HG03108 (cell line): ENCODE results near the gene PLEKHA6.
"Not testable (repeated sequence)": the region's sequence is repeated elsewhere in the genome, so short reads cannot be mapped to it uniquely, and the experiment has no call there.

Experiments
- ATAC-seq: cut with Tn5 transposase; IDR thresholded peaks from one replicate; pipeline ENCODE4 v1.9.1; 2021; ENCODE audit warnings: moderate library complexity; ENCODE audit not compliant: unreplicated experiment

The PLEKHA6 gene

DNA sequence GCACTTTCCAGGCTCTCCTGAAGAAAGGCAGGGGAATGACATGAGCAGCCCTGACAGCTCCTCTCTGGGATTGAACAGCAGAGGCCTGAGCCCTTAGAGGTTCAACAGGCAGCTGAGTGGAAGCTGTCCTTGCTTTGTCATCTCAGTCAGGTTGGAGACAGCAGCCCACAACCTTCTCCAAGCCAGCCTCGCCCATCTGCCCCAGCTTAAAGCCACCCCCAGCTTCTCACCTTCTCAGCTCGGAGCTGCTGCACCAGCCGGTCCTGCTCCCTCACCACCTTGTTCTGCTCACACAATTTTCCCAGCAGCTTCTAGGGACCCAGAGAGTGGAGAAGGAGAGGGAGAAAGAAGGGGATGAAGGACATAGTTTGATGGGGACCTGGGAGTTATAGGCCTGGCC is 110.8 kb downstream of the PLEKHA6 start:
- no peak for ATAC-seq

DNA sequence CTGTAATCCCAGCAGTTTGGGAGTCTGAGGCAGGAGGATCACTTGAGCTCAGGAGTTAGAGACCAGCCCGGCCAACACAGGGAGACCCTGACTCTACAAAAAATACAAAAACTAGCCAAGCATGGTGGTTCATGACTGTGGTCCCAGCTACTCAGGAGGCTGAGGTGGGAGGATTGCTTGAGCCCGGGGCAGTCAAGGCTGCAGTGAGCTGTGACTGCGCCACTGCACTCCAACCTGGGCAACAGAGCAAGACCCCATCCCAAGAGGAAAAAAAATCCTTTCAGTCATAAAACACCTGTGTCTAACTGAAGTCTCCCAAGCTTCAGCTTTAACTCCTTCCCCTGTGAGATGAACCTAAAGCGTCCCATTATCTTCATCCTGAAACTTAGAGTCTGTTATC is 112.9 kb downstream of the PLEKHA6 start:
- no peak for ATAC-seq

DNA sequence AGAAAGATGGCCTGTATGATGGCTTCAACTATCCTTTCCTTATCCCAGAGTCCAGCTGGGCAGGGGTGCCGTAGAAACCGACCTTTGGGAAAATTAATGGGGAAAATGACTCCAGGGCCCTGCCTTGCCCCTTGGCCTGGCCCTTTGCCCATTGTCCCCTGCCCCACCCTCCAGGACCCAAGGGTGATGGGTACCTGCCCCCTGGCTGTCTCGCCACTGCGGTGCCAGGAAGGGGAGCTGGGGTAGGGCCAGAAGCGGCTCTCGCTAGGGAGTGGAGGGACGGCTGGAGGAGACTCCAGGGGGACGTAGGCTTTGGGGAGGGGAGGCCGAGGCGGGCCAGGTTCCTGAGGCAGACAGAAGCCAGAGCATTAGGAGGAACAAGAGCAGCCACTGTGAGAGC is 116.8 kb downstream of the PLEKHA6 start:
- no peak for ATAC-seq

DNA sequence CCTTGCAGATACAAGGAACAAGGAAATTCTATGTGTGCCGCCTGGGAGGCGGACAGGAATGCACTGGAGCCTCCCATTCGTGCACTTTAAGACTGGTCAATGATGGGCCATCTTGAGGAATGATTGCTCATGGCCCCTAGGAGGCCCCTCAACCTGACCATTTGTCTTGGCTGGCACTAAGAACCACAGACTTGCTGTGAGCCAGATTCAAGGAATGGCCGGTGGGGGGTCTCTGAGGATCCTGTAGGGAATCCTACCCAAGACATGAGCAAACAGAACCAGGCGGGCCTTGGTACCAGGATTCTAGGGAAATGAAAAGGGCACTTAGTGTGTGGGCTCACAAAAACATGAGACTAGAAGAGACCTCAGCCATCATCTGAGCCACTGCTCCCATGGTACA is 117.8 kb downstream of the PLEKHA6 start:
- no peak for ATAC-seq

DNA sequence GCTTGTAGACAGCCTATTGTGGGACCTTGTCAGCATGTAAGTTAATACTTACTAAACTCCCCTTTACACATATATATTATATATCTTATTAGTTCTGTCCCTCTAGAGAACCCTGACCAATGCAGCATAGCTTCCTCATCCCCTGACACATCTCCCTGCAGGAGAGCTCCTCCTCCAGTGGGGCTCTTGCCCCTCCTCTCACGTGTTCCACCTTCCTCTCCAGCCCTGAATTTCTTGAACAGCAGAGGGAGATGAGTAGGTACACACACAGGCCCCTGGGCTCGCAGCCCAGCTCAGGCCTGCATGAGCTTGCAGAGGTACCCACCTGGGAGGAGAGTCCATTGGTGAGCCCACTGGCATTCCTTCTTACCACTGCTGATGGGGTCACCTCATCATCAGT is 118.7 kb downstream of the PLEKHA6 start:
- ATAC-seq: no peak

DNA sequence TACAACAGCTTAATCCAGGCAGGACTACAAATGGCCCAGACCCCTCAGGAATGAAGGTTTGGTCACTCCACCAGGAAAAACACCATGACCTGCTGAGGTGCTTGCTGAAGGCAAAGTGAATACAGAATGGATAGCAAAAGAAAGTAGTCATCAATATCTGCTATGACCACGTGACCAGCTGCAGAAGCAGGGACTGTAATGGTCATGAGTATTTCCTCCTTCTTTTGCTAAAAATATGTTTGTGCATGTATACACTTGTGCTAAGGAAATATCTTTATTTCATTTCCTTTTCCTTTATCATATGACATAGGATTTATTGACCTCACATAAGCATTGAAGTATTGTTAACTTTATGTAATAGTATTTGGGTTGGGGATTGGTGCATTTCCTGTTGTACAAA is 119.5 kb downstream of the PLEKHA6 start:
- ATAC-seq: no peak

DNA sequence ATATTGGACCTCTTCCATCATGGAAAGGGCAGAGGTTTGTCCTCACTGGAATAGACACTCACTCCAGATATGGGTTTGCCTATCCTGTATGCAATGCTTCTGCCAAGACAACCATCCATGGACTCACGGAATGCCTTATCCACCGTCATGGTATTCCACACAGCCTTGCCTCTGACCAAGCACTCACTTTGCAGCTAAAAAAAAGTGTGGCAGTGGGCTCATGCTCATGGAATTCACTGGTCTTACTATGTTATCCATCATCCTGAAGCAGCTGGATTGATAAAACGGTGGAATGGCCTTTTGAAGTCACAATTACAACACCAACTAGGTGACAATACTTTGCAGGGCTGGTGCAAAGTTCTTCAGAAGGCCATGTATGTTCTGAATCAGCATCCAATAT is 120.3 kb downstream of the PLEKHA6 start:
- not testable (repeated sequence) for ATAC-seq

DNA sequence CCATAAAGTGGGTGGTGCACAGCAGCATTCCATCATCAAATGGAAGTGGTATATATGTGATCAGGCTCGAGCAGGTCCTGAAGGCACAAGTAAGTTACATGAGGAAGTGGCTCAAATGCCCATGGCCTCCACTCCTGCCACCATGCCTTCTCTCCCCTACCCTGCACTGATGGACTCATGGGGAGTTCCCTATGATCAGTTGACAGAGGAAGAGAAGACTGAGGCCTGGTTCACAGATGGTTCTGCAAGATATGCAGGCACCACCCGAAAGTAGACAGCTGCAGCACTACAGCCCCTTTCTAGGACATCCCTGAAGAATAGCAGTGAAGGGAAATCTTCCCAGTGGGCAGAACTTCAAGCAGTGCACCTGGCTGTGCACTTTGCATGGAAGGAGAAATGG is 121.2 kb downstream of the PLEKHA6 start:
- not testable (repeated sequence) for ATAC-seq

DNA sequence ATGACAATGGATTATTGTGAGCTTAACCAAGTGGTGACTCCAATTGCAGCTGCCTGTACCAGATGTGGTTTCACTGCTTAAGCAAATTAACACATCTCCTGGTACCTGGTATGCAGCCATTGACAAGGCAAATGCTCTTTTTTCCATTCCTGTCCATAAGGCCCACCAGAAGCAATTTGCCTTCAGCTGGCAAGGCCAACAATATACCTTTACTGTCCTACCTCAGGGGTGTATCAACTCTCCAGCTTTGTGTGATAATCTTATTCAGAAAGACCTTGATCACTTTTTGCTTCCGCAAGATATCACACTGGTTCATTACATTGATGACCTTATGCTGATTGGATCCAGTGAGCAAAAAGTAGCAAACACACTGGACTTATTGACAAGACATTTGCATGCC is 122.2 kb downstream of the PLEKHA6 start:
- not testable (repeated sequence) for ATAC-seq

DNA sequence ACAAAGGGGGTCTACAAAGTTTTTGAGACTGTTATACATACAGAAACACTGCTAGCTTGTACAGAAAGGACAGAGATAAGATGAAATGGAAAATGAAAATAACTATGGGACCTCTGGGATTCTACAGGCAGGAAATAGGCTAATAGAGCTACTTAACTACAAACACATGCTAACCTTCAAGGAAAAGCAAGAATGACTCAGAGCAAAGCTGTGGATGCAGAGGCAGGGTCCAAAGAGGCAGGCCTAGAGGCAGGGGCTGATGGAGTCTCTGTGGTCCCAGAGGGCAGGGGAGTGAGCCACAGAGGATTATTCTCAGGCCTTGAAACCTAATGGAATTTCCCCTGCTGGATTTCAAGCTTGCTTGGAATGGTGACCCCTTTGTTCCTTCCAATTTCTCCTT is 127.2 kb downstream of the PLEKHA6 start:
- no peak for ATAC-seq

DNA sequence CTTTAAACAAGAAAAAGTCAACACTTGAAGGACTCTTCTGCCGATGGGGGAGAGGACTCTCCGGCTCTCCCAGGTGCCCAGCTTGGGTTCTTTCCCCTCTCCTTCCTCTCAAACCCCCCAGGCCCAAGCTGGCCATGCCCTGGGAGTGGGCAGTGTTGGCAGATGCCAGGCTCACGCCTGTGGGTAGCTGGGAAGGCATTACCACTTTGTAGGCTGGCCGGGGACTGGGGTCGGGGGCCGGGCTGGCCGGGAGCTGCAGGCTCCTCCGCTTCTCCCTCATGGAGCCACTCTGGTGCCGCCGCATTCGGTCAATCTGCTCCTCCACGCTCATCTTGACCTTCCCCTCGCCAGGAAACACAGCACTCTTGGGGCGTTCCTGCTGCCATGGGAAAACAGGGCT is 129.5 kb downstream of the PLEKHA6 start:
- ATAC-seq: no peak

DNA sequence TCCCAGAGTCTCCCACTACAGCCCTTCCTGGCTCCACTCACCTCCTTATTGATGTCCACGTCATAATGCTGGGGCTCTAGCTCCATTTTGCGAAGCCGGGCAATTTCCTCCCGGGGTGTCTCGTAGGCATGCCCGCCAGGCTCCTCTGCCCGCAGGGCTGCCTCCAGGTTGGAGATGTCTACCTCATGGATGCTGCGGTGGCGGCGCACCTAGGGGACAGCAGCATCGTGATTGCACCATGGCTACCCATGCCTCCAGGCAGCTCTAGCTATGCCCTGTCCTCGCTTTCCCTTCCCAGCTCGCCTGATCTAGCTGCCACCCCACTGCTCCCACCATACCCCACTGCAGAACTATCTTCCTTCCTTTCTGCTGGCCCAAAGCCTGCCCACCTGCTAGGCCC is 130.8 kb downstream of the PLEKHA6 start:
- no peak for ATAC-seq

DNA sequence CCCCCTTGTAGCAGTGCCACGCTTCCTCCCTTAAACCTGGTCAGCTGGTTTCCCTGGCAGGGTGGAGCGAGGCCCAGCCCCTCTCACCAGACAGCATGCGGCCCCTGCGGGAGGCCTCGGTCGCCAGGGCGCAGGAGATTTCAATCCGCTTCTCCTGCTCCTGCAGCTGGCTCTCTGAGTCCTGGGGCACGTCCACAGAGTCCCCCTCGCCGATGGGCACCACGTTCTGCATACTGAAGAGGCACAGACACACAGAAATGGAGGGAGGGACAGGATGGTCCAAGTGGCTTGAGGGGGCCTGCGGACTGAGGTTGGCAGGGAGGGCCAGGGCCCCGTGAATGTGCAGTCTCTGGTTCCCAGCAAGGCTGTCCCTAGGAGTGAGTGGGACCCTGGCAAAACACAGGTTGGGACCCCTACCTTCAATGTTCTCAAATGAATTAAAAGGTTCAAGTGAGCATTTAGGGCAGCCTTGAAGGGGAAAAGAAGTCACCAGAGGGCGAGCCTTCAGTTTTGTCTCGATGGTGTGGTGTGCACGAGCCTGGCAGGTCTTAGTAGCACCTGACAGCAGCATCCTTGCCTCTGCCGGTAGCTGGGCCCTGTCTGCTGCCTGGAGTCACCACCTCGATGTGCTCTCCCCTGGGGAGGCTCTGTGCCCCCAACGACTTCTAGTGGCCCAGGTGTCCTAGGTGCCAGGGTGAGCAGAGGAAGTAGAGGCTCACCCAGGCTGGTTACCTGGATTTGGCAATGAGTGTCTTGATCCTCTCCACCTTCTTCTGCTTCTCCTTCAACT is 131.5 kb downstream of the PLEKHA6 start:
- ATAC-seq: no peak

DNA sequence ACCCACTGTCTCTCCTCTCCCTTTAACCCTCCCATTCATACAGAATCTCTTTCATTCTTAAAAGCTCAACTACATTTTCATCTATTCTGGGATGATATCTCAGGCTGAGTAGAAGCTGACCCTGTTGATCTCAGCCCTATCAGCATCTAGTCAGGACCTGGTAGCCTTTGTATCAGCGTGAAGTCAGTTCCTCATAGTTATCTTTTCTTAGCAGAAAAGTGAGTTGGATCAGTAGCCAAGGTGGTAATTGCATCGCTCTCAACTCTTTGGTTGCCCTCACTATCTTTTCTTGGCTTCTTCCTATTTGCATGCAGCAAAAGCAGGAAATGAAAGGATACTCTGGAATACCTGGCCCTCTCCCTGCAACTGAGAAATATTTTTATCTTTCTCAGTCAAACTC is 132.4 kb downstream of the PLEKHA6 start:
- ATAC-seq: no peak

DNA sequence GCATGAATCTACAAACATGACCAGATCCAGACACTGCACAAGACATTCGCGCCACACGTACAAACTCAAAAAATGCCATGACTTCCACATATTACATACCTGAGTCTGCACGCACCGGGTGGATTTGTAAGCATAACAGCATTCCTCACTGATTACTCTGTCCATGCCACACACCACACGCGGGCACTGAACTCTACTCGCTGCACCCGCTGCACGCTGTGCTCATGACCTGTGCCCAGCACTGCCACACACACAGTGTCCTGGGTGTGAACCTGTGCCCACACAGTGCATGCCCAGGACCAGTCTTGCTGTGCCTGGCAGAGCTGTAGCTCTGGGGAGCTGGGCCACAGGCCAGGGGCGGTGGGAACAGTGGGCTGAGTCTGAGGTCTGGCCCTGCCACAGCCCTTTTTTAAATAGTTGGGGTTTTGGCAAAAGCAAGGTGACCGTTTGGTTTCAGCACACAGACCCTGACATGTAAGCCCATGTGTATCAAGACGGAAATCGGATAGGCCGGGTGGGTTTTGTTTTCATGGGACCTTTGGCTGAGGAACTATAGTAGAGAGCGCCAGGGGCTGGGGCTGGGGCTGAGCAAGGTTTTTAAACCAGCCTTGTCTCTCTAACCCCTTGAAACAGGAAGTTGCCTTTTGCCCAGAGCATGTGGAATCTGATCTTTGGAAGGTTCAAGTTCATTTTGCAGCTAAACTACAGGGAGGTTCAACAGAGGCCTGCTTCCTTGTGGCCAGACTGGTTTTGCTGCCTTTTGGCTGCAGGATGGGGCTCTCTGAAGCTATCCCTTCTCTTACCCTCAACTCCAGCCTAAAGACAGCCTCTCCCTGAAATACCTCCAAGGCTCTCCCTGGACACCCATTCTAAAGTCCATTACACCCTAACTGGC is 133.6 kb downstream of the PLEKHA6 start:
- no peak for ATAC-seq

DNA sequence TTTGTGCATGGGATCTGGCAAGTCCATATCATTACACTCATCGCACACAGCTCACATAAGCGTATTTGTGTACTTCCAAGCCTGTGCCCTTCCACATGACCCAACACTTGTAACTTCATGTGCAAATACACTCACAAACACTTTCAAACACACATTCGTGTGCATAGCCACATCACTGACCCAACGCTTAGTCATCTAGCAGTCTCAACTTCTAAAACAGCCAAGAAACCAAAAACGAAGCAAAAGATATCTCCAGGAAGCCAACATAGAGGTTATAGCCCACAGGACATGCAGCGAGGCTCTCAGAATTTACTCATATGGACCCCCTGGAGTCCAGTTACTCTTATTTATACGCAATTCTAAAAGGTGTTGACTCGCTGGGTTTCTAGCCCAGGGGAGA is 135.1 kb downstream of the PLEKHA6 start:
- no peak for ATAC-seq

DNA sequence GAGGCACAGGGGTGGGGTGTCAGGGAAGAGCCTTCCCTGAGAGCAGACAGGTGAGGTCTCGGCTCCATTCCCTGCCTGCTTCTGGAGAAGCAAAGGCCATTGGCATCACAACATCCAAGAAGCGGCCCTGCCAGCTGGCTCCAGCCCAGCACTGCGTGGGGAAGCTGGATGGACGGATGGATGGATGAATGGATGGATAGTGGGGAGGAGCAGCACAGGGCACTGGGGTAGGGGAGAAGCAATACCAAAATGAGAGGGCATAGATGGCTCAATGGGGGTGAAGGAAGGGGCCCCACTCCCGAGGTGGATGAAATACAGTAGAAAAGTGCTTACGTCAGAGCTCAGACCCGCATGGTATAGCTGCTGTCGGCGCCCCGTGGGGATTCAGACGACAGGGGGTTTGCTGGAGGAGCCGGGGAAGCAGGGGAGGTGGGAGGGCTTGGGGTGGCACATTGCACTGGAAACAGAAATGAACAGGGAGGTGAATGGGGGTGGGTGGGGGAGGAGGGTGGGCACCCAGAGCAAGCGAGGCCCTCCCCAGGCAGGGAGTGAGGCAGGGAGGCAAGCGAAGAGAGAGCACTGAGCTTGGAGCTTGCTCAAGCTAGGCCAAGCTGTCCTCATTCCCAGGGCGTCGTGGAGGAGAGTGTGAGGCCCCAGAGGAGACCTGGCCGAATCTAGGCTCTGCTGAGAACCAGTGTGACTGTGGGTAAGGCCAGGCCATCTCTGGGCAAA is 136.4 kb downstream of the PLEKHA6 start:
- ATAC-seq: no peak

DNA sequence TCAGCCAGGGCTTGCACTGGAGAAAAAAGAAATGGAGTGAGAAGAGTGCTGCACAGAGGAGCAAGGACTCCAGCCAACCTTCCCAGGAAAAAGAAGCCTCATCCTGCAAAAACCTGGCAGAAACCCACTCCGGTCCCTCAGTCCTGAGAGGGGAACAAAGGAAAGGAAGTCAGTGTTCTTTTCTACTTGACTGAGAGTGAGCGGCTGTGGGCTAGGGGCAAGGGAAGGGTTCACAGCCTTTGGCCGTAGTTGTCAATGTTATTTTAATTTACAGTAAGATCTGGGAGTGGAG is 137.0 kb downstream of the PLEKHA6 start:
- ATAC-seq: no peak

DNA sequence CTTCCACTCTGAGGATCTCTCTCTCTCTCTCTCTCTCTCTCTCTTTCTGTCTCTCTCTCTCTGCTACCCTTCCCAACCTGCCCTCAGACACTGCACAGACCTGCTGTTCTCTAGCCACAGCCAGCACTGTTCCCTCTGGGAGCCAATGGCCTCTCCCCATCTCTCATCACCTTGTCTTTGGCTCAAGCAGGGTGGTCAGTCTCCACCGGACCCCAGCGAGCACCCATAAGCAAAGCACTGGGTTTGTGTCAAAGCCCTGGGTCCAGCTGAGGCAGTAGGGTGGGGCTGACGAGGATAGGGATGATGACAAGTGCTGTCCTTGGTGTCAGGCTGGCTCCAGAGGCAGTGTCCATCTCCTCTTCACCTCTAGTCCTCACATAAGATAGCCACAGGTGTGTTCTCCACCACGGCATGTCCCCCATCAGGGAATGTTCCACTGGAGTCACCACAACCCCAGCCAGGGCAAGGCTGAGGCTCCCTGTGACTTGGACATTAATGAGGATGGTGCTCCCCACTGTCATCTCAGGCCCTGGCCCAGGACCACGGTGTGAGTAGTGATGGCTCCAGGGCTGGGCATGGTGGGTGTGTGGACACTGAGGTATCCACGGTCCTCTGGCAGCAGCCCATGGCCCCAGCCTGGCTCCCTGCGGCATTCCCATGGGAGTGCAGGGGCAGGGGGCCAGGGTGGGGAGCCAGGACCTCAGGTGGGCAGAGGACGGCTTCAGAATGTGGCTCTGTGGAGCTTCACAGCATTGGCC is 137.5 kb downstream of the PLEKHA6 start:
- ATAC-seq: no peak

DNA sequence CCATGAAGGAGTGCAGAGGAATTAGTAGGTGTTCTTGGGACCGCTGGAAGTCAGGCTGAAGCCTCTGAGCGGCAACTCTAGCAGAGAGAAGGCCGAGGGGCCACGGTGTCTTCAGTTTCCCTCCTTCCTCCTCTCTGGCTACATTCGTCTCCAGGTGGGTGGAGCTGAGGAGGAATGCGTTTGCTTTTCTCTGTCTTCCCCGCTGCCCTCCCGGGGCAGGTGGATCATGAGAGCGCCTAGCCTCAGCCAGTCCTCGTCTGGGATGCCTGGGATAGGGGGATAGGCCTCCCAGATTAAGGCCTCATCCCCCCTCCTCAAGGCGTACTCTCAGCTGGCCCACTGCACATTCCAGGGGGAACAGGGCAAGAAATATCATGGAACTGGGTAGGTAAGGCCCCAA is 138.5 kb downstream of the PLEKHA6 start:
- no peak for ATAC-seq

DNA sequence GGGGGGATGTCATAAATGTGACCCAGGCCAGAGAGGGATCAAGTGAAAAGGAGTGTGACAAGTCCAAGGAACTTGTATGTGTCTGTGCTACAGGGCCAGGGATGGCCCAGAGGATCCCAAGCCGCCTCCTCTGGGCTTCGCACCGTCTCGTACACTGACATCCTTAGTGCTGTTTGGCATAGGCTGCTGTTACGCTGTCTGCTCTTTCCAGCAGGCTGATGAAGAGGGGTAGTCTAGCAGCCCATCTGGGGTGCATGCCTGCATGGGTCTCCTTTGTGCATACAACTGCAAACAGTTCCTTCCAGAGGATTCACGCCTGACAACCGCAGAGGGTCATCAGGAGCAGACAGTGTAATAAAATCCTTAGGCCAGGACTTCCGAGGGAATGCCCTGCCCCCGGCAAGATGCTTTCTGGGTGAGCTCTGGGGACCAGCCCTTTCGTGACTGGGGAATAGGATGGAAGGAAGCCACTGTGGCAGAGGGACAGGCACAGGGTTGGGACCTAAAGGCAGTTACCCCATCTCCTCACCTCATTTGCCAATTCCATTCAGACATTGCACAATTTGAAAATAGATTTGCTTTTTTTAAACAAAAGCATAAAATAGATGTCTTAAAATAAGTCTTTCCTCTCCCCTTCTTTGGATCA is 139.6 kb downstream of the PLEKHA6 start:
- no peak for ATAC-seq
